ENCODE results near the gene SETX. TPM values are rescaled to one million over a fixed set of nuclear protein-coding genes. Genes with fewer than 3 reads are reported as not detected.

SETX gene
- total and polyA plus RNA-seq, 2 of the 13 experiments (the other 11 are each of a cell fraction or from before 2014, with no cell fraction given), result 13.2 to 39.0 TPM

DNA sequence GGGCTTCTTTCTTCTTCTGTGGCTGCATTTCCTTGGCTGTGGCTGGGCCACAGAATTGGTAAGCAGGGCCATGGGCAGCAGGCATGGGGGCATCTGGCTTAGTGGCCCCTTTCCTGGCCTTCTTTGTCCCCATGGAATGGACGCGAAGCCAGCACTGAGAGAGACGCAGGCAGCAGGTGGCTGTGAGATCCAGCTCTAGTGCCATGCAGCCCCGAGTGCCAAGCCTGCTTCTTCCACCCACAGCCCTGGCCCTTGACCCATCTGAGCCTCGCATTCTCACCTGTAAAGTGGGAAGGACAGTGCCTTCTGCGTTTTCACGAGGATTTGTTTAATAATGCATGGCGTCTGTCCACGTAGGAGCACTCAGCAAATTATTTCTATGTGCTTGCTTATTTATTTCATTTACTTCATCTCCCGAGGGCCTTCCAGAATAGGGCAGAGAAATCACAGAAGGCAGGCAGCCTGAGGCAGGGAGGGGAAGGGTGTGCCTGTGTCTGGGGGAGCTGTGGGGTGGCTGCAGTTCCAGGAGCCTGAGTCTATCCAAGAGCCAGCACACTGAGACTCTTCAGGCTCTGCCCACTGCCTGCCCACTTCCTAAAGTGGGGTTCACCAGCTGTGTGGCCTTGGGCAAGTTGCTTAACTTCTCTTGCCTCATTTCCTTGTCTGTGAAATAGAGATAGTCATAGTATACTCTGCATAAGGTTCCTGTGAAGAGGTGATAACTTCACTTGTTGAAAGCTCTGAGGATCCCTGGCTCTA lies 137.7 kb downstream of the SETX start:
- ChIA-PET CTCF (ENCODE audit: low intra/inter-chr PET ratio, low total read pairs) (no interaction called here), POLR2A (no interaction called here)
- no peaks in the 10 kb centered on the region for H3K4me1 ChIP-seq (ENCODE audit: insufficient read depth, low read length)
- DNase-seq (ENCODE audit: low spot score) (no peak), FAIRE-seq (no peak), ATAC-seq (no peak)
- in situ Hi-C loops (cut with HindIII; ENCODE audit: extremely low pct_ligation_motif_present, low pct_unique_long_range_greater_than_20kb) (no loop called here), intact Hi-C loops (cut with micrococcal nuclease; ENCODE audit: unreplicated experiment) (no loop called here)
- H3K4me2 ChIP-seq (ENCODE audit: low read depth, low read length), result no peak overlapping the region
- H3K9ac ChIP-seq (ENCODE audit: insufficient read depth, low read depth, low read length), result no peak overlapping the region
- H3K4me3 ChIP-seq (replicated peaks in 1 of 3; ENCODE audit: insufficient read depth in 1 of 3, low read depth in 2 of 3, low read length in 3 of 3), result no peak overlapping the region
- no peak overlapping the region for H2AFZ ChIP-seq (ENCODE audit: low read length)
- H3K27me3 ChIP-seq (ENCODE audit: control insufficient read depth in 1 of 2, insufficient read depth in 2 of 2, low read length in 2 of 2), result peaks cover 15 to 60% of the 10 kb centered on the region in 2 experiments
- no TSS peak for BruUV-seq (replicated peaks)
- 1% methylated on average over 6 of the region's 10 CpGs for WGBS (ENCODE audit: low lambda C conversion rate)
- no peaks in the 10 kb centered on the region for H3K36me3 ChIP-seq (replicated peaks in 1 of 2; ENCODE audit: control insufficient read depth in 1 of 2, insufficient read depth in 2 of 2, low read length in 2 of 2)
- no peaks in the 10 kb centered on the region for H3K9me3 ChIP-seq (ENCODE audit: low read length)
- no peaks in the 10 kb centered on the region for H3K79me2 ChIP-seq (ENCODE audit: insufficient read depth, low read length)
- TF ChIP-seq FOXP1 (IDR thresholded peaks at IDR 0.05) (no peak), FOXP1 (CRISPR knock-in tag; IDR thresholded peaks at IDR 0.05) (no peak), JUN (CRISPR knock-in tag; IDR thresholded peaks at IDR 0.05) (no peak), ZNF720 (CRISPR knock-in tag; IDR thresholded peaks at IDR 0.05) (no peak), FOXK1 (CRISPR knock-in tag; IDR thresholded peaks at IDR 0.05; ENCODE audit: borderline replicate concordance, low read depth) (no peak), MBNL3 (CRISPR knock-in tag; conservative IDR thresholded peaks at IDR 0.05) (no peak), CENPX (CRISPR knock-in tag; IDR thresholded peaks at IDR 0.05) (no peak), ZNF256 (CRISPR knock-in tag; conservative IDR thresholded peaks at IDR 0.05) (no peak), FOSL1 (CRISPR knock-in tag; IDR thresholded peaks at IDR 0.05; ENCODE audit: borderline replicate concordance) (no peak), CHD2 (IDR thresholded peaks at IDR 0.05; ENCODE audit: low read depth, low read length) (no peak), MYNN (CRISPR knock-in tag; IDR thresholded peaks at IDR 0.05; ENCODE audit: low read depth) (no peak), ZKSCAN8 (CRISPR knock-in tag; IDR thresholded peaks at IDR 0.05; ENCODE audit: borderline replicate concordance) (no peak), ZNF550 (CRISPR knock-in tag; IDR thresholded peaks at IDR 0.05; ENCODE audit: borderline replicate concordance) (no peak), IRX3 (CRISPR knock-in tag; IDR thresholded peaks at IDR 0.05; ENCODE audit: borderline replicate concordance, low read depth) (no peak), TRIM24 (CRISPR knock-in tag; IDR thresholded peaks at IDR 0.05) (no peak), RELA (CRISPR knock-in tag; IDR thresholded peaks at IDR 0.05) (no peak), NR1H2 (CRISPR knock-in tag; IDR thresholded peaks at IDR 0.05; ENCODE audit: borderline replicate concordance, low read depth) (no peak), ZFP90 (CRISPR knock-in tag; IDR thresholded peaks at IDR 0.05; ENCODE audit: borderline replicate concordance) (no peak)
- TF ChIP-seq, protein P1, sequence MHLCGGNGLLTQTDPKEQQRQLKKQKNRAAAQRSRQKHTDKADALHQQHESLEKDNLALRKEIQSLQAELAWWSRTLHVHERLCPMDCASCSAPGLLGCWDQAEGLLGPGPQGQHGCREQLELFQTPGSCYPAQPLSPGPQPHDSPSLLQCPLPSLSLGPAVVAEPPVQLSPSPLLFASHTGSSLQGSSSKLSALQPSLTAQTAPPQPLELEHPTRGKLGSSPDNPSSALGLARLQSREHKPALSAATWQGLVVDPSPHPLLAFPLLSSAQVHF (CRISPR knock-in tag; IDR thresholded peaks at IDR 0.05), result no peak
- TF ChIP-seq, protein P2, sequence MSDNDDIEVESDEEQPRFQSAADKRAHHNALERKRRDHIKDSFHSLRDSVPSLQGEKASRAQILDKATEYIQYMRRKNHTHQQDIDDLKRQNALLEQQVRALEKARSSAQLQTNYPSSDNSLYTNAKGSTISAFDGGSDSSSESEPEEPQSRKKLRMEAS (IDR thresholded peaks at IDR 0.05), result no peak
- TF ChIP-seq, protein P3, sequence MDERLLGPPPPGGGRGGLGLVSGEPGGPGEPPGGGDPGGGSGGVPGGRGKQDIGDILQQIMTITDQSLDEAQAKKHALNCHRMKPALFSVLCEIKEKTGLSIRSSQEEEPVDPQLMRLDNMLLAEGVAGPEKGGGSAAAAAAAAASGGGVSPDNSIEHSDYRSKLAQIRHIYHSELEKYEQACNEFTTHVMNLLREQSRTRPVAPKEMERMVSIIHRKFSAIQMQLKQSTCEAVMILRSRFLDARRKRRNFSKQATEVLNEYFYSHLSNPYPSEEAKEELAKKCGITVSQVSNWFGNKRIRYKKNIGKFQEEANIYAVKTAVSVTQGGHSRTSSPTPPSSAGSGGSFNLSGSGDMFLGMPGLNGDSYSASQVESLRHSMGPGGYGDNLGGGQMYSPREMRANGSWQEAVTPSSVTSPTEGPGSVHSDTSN (CRISPR knock-in tag; IDR thresholded peaks at IDR 0.05), result no peak
- no peaks in the 10 kb centered on the region for H4K20me1 ChIP-seq (ENCODE audit: insufficient read depth, low read length)
- H3K27ac ChIP-seq (ENCODE audit: extremely low read length, insufficient read depth, low read length), result no peak overlapping the region
